GM13977 (cell line): ENCODE measurements around the gene LAMC1.

Experiments
- DNase-seq: peaks from one replicate; pipeline ENCODE4 v3.0.0; 2012; ENCODE audit warnings: low spot score
- in situ Hi-C: fragments of 300-500 bp; cut with MboI; formaldehyde crosslinking; loops from one replicate; pipeline ENCODE4 v1.12.0; 2022; ENCODE audit warnings: low sequenced_read_pairs, low pct_unique_long_range_greater_than_20kb, mixed read lengths, inconsistent platforms; ENCODE audit not compliant: unreplicated experiment
- TF ChIP-seq, protein P1 (sequence below): IDR thresholded peaks from 2 replicates; pipeline ENCODE4 v1.5.1; 2012; ENCODE audit warnings: mild to moderate bottlenecking, control low read depth; ENCODE audit not compliant: insufficient read depth; ENCODE audit errors: extremely low read depth, missing control alignments

LAMC1 gene

DNA sequence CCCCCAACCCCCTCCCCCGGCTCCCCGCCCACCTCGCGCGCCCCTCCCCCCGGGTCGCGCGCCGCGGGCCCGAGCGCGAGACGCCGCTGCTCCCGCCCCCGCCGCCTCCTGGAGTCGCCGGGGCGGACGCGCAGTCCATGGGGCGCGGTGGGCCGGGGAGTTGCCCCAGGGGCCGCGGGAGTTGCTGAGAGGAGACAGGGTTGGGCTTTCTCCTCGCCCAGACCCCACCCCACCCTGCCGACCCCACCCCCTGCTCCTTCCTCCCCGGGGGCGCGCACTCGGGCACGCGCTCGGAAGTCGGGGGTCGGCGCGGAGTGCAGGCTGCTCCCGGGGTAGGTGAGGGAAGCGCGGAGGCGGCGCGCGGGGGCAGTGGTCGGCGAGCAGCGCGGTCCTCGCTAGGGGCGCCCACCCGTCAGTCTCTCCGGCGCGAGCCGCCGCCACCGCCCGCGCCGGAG lies at the start of gene LAMC1:
Gene LAMC1 (plus strand): TSS at position 275 of the 455 bp plus-strand sequence. CDS start 297 bp downstream, outside the sequence.
- TF ChIP-seq, protein P1, sequence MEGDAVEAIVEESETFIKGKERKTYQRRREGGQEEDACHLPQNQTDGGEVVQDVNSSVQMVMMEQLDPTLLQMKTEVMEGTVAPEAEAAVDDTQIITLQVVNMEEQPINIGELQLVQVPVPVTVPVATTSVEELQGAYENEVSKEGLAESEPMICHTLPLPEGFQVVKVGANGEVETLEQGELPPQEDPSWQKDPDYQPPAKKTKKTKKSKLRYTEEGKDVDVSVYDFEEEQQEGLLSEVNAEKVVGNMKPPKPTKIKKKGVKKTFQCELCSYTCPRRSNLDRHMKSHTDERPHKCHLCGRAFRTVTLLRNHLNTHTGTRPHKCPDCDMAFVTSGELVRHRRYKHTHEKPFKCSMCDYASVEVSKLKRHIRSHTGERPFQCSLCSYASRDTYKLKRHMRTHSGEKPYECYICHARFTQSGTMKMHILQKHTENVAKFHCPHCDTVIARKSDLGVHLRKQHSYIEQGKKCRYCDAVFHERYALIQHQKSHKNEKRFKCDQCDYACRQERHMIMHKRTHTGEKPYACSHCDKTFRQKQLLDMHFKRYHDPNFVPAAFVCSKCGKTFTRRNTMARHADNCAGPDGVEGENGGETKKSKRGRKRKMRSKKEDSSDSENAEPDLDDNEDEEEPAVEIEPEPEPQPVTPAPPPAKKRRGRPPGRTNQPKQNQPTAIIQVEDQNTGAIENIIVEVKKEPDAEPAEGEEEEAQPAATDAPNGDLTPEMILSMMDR: peak; percentile 20
- in situ Hi-C loops: no loop called here
- DNase-seq: peak; percentile 88

DNA sequence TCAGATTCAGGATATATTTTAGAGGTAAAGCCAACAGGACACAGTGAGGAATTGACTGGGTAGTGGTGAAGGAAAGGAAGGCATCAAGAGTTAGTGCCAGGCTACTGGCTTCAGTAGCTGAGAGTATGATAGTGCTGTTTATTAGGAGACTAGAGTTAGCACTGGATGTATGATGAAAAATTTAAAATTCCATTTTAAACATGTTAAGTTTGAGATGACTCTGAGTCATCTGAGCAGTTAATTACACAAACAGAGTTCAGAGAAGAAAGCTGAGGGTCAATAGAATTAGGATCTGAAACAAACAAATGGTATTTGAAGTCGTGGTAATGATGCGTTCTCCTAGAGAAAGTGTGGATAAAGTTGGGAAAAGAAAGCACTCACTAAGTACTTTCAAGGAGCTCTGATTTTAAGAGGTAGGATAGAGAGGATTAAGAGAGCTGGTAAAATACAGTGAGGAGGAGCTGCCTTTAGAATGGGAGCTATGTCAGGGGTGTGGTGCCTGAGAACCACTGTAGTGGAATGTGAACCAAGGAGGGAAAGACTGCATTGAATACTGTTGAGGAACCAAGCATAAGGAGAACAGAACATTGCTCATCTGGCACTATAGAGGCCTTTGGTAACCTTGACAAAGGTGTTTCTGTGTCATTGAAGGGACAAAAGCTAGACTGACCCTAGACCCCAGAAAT lies 48.6 kb upstream of the LAMC1 start:
- TF ChIP-seq, protein P1: no peak
- in situ Hi-C loops: loop anchor here (25.0 kb wide), 1 partner anchor 238 kb away; no protein-coding TSS in a partner anchor
- no peak for DNase-seq

DNA sequence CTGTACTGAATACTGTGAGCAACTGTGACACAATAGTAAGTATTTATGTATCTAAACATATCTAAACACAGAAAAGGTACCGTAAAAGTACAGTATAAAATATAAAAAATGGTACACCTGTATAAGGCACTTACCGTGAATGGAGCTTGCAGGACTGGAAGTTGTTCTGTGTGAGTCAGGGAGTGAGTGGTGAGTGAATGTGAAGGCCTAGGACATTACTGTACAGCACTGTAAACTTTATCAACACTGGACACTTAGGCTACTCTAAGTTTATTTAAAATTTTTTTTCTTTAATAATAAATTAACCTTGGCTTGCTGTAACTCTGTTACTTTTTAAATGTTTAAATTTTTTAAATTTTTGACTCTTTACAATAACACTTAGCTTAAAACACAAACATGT lies 45.7 kb upstream of the LAMC1 start:
- in situ Hi-C loops: no loop called here
- TF ChIP-seq, protein P1: no peak
- DNase-seq: no peak

DNA sequence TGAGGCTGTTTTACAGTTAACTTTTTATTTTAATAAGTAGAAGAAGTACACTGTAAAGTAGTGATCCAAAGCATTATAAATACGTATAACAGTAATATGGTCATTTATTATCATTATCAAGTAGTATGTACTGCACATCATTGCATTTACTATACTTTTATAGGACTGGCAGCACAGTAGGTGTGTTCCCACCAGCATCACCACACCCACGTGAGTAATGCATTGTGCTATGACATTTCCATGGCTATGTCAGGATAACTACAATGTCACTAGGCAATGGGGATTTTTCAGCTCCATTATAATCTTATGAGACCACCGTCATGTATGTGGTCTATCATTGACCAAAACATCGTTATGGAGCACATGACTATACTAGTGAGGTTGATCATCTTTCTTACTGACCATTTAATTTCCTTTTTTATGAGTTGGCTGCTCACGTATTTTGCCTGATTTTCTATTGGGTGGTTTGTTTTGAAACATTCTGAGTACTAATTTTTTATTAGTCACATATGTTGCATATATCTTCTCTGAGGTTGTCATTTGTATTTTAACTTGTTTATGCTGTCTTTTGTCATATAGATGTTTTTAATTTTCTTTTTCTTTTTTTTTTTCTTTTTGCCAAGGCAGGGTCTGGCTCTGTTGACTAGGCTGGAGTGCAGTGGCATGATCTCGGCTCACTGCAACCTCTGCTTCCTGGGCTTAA lies 44.9 kb upstream of the LAMC1 start:
- TF ChIP-seq, protein P1: no peak
- in situ Hi-C loops: no loop called here
- DNase-seq: no peak

DNA sequence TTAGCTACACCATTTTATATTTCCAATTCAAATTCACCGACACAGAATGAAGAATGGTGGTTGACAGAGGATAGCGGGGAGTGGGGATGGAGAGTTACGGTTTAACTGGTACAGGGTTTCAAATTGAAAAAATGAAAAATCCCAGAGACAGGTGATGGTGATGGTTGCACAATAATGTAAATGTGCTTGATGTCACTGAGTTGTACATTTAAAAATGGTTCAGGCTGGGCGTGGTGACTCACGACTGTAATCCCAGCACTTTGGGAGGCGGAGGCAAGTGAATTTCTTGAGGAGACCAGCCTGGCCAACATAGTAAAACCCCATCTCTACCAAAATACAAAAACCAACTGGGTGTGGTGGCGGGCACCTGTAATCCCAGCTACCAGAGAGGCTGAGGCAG lies 39.1 kb upstream of the LAMC1 start:
- in situ Hi-C loops: no loop called here
- TF ChIP-seq, protein P1: no peak
- DNase-seq: no peak

DNA sequence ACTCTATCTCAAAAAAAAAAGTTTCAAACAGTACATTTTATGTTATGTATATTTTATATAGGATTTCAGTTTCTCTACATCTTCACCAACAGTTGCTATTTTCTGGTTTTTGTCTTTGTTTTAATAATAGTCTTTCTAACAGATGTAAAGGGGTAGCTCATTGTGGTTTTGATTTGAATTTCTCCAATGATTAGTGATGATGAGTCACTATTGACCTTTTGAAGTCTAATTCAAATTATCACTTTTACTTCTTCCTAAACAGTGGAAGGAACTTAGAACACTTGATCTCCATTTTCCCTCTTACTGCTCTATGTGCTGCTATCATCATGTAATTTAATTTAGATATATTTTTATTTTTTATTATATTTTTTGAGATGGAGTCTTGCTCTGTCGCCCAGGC lies 38.6 kb upstream of the LAMC1 start:
- TF ChIP-seq, protein P1: no peak
- in situ Hi-C loops: no loop called here
- no peak for DNase-seq
